ENCODE measurements around the gene GPS1. TPM values are rescaled to one million over a fixed set of nuclear protein-coding genes. Genes with fewer than 3 reads are reported as not detected.

Gene GPS1
- polyA plus RNA-seq, 1 of the 3 experiments (the other 2 are of a cell fraction), result 264 TPM

DNA sequence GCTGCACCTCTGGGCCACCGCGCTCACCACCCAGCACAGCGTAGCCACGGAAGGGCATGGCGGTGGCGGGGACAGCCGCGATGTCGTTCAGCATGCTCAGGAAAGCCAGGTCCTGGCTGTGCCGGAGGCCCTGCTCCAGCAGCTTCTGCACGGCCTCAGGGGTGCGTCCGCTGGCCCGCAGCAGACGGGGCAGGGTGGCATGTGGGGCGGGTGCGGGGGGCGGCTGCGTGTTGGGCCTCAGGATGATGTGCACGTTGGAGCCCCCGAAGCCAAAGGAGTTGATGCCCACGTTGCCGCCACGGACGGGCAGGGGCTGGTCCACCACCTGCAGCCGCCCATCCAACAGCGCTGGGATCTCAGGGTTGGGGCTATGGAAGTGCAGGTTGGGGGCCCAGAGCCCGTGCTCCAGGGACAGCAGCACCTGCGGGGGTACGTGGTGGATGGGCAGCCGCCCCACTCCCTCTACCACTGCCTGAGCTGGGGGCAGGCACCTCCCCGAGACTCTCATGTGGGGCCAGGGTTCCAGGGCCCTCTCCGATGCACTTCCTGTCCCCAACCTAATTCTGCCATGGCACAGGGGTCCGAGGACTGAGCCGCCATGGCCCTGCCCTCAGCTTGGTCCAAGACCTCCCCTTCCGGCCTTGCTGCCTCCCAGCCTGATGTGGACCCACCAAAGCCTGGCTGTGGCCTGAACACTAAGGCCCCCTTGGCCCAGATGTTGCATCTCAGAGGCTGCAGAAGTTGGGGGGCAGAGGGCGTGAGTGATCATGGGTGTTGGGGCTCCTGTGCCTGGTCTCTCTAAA is 39.8 kb downstream of the GPS1 start:
- Histone ChIP-seq H3F3A (replicated peaks; ENCODE audit: insufficient read depth) (no peaks in the 10 kb centered on the region), H3K4me1 (ENCODE audit: control insufficient read depth in 1 of 2, insufficient read depth in 2 of 2, low read depth in 1 of 2, low read length in 1 of 2) (peaks cover 3 to 7% of the 10 kb centered on the region in 2 experiments; a peak in 1 of 4 replicates), H3K79me2 (ENCODE audit: insufficient read depth) (peaks cover 21% of the 10 kb centered on the region), H3K27ac (ENCODE audit: low read depth in 2 of 2, low read length in 1 of 2) (no peak overlapping the region), H3K4me3 (ENCODE audit: low read depth in 2 of 2, low read length in 1 of 2) (no peak overlapping the region), H3K36me3 (replicated peaks in 1 of 2; ENCODE audit: control insufficient read depth in 1 of 2, insufficient read depth in 2 of 2, low read length in 1 of 2) (peaks cover 36 to 92% of the 10 kb centered on the region in 2 experiments), H3K27me3 (ENCODE audit: insufficient read depth) (no peaks in the 10 kb centered on the region), H3K4me2 (no peak overlapping the region), H4K20me1 (ENCODE audit: insufficient read depth) (peaks cover 16% of the 10 kb centered on the region), H3K9me3 (no peaks in the 10 kb centered on the region), H2AFZ (ENCODE audit: low read depth) (no peak overlapping the region), H3K9me2 (no peaks in the 10 kb centered on the region), H3K9ac (no peak overlapping the region)
- DNase-seq, result no peak
- CTCF ChIA-PET, result interaction anchor here (0.7 to 4.3 kb wide), 3 partner anchors 25 to 132 kb away, joined by 4 to 22 read pairs (median 4); no protein-coding TSS in a partner anchor
- 93% methylated on average over 23 of the region's 37 CpGs for WGBS (ENCODE audit: low lambda C conversion rate)
- POLR2A ChIA-PET, result interaction anchor here (1.8 kb wide), 1 partner anchor 15 kb away, joined by 5 read pairs; no protein-coding TSS in a partner anchor
- TF ChIP-seq FOXJ3 (CRISPR knock-in tag; IDR thresholded peaks at IDR 0.05) (no peak), SMC3 (IDR thresholded peaks at IDR 0.05; ENCODE audit: low read depth, low read length) (no peak), POLR2AphosphoS5 (IDR thresholded peaks at IDR 0.05; ENCODE audit: low read depth, low read length) (no peak), MEF2A (IDR thresholded peaks at IDR 0.05; ENCODE audit: borderline replicate concordance, low read depth) (no peak), NFIC (IDR thresholded peaks at IDR 0.05; ENCODE audit: borderline replicate concordance) (no peak), TAF1 (IDR thresholded peaks at IDR 0.05; ENCODE audit: borderline replicate concordance, low read depth, low read length) (no peak), TEAD4 (IDR thresholded peaks at IDR 0.05; ENCODE audit: borderline replicate concordance, insufficient read depth) (no peak)
- TF ChIP-seq, protein P1, sequence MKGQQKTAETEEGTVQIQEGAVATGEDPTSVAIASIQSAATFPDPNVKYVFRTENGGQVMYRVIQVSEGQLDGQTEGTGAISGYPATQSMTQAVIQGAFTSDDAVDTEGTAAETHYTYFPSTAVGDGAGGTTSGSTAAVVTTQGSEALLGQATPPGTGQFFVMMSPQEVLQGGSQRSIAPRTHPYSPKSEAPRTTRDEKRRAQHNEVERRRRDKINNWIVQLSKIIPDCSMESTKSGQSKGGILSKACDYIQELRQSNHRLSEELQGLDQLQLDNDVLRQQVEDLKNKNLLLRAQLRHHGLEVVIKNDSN (IDR thresholded peaks at IDR 0.05; ENCODE audit: borderline replicate concordance, low read depth), result no peak
- TF ChIP-seq, protein P2, sequence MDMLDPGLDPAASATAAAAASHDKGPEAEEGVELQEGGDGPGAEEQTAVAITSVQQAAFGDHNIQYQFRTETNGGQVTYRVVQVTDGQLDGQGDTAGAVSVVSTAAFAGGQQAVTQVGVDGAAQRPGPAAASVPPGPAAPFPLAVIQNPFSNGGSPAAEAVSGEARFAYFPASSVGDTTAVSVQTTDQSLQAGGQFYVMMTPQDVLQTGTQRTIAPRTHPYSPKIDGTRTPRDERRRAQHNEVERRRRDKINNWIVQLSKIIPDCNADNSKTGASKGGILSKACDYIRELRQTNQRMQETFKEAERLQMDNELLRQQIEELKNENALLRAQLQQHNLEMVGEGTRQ (IDR thresholded peaks at IDR 0.05; ENCODE audit: borderline replicate concordance, low read depth, low read length), result no peak

DNA sequence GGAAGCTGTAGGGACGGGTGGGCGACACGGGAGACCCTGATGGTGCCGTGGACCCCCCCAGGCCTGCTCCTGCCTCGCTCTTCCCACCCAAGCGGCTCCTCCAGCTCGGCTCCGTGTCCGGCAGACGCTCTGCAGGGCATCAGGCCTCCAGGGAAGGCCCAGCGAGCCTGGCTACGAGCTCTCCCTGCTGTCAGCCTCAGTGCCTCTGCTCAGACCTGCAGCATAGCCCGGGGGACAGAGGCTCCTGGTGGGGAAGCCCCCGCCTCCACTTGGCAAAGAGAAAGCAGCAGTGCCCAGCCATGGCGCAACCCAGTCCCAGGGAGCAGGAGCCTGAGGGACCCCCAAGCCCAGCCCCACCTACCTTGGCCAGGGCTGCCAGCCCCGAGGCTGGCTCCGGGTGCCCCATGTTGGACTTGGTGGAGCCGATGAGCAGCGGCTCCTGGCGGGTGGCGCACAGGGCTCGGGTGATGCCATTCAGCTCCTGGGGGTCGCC is 40.4 kb downstream of the GPS1 start:
- H3K27ac ChIP-seq (ENCODE audit: low read depth in 2 of 2, low read length in 1 of 2), result no peak overlapping the region
- no peaks in the 10 kb centered on the region for H3F3A ChIP-seq (replicated peaks; ENCODE audit: insufficient read depth)
- CTCF ChIA-PET, result interaction anchor here (1.0 to 4.3 kb wide), 2 partner anchors 26 to 62 kb away, joined by 4 to 22 read pairs; no protein-coding TSS in a partner anchor
- peaks cover 10 to 13% of the 10 kb centered on the region in 2 experiments; a peak in 1 of 4 replicates for H3K4me1 ChIP-seq (ENCODE audit: control insufficient read depth in 1 of 2, insufficient read depth in 2 of 2, low read depth in 1 of 2, low read length in 1 of 2)
- no peaks in the 10 kb centered on the region for H3K9me2 ChIP-seq
- H3K9me3 ChIP-seq, result no peaks in the 10 kb centered on the region
- peaks cover 34 to 85% of the 10 kb centered on the region in 2 experiments for H3K36me3 ChIP-seq (replicated peaks in 1 of 2; ENCODE audit: control insufficient read depth in 1 of 2, insufficient read depth in 2 of 2, low read length in 1 of 2)
- H3K79me2 ChIP-seq (ENCODE audit: insufficient read depth), result peaks cover 28% of the 10 kb centered on the region
- H2AFZ ChIP-seq (ENCODE audit: low read depth), result no peak overlapping the region
- H3K4me2 ChIP-seq, result no peak overlapping the region
- no peak for TF ChIP-seq FOSL2 (IDR thresholded peaks at IDR 0.05; ENCODE audit: borderline replicate concordance, low read depth)
- no peak for TF ChIP-seq TAF1 (IDR thresholded peaks at IDR 0.05; ENCODE audit: borderline replicate concordance, low read depth, low read length)
- TF ChIP-seq, protein P3, sequence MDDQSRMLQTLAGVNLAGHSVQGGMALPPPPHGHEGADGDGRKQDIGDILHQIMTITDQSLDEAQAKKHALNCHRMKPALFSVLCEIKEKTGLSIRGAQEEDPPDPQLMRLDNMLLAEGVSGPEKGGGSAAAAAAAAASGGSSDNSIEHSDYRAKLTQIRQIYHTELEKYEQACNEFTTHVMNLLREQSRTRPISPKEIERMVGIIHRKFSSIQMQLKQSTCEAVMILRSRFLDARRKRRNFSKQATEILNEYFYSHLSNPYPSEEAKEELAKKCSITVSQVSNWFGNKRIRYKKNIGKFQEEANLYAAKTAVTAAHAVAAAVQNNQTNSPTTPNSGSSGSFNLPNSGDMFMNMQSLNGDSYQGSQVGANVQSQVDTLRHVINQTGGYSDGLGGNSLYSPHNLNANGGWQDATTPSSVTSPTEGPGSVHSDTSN (IDR thresholded peaks at IDR 0.05), result no peak
- TF ChIP-seq NFIC (IDR thresholded peaks at IDR 0.05; ENCODE audit: borderline replicate concordance), result no peak
- no peak for TF ChIP-seq EP300 (IDR thresholded peaks at IDR 0.05; ENCODE audit: borderline replicate concordance in 1 of 2, low read depth in 1 of 2, low read length in 1 of 2)
- no peak for TF ChIP-seq SMC3 (IDR thresholded peaks at IDR 0.05; ENCODE audit: low read depth, low read length)
- POLR2A ChIA-PET, result no interaction called here
- H3K9ac ChIP-seq, result no peak overlapping the region
- 96% methylated on average over 18 of the region's 23 CpGs for WGBS (ENCODE audit: low lambda C conversion rate)
- H3K27me3 ChIP-seq (ENCODE audit: insufficient read depth), result no peaks in the 10 kb centered on the region
- peaks cover 22% of the 10 kb centered on the region for H4K20me1 ChIP-seq (ENCODE audit: insufficient read depth)
- H3K4me3 ChIP-seq (ENCODE audit: low read depth in 2 of 2, low read length in 1 of 2), result no peak overlapping the region
- no peak for DNase-seq

Measured in SK-N-SH (cell line).